ENCODE measurements around the gene EP400. TPM values are rescaled to one million over a fixed set of nuclear protein-coding genes. Genes with fewer than 3 reads are reported as not detected.

Gene EP400
- total and polyA plus RNA-seq, 7 donors, result 8.0 to 24.5 (median 18.4) TPM

GRCh38 chr12:132021031-132021871 is 71.5 kb downstream of the EP400 start:
- 85 to 90% (median 90%) methylated on average over 29 to 30 of the region's 30 CpGs for WGBS, 3 donors
- Histone ChIP-seq H3K9me3 (no peaks in the 10 kb centered on the region), H3K36me3 (ENCODE audit: insufficient read depth in 1 of 2, low read depth in 1 of 2) (peaks cover 0 to 94% of the 10 kb centered on the region in 2 donors), H3K4me3 (no peak overlapping the region), H3K27ac (no peak overlapping the region), H3K4me1 (peaks cover 5% of the 10 kb centered on the region), H3K27me3 (ENCODE audit: insufficient read depth in 3 of 3, low read length in 2 of 3) (no peaks in the 10 kb centered on the region)
- no peak for TF ChIP-seq CTCF (IDR thresholded peaks at IDR 0.05)
- no peak for DNase-seq
- intact Hi-C loops (cut with DNase I), result no loop called here
- peak in 2 of 4 donors; percentile 20 to 34 for ATAC-seq

- H3K27ac ChIP-seq, result no peak overlapping the region
- no peak for TF ChIP-seq CTCF (IDR thresholded peaks at IDR 0.05)
- ATAC-seq (no peak), DNase-seq (no peak)
- intact Hi-C loops (cut with DNase I), result no loop called here
- H3K36me3 ChIP-seq (ENCODE audit: insufficient read depth in 1 of 2, low read depth in 1 of 2), result peaks cover 4 to 95% of the 10 kb centered on the region in 2 donors
- H3K9me3 ChIP-seq, result no peaks in the 10 kb centered on the region
- 91 to 98% (median 93%) methylated on average over 2 of the region's 2 CpGs for WGBS, 3 donors
- no peak overlapping the region for H3K4me3 ChIP-seq
- no peaks in the 10 kb centered on the region for H3K27me3 ChIP-seq (ENCODE audit: insufficient read depth in 3 of 3, low read length in 2 of 3)
- H3K4me1 ChIP-seq, result peaks cover 5% of the 10 kb centered on the region
These were observed 72.2 kb downstream of the EP400 start for GRCh38 chr12:132021965-132022364.

GRCh38 chr12:132023658-132024057 is 73.9 kb downstream of the EP400 start:
- H3K27ac ChIP-seq, result no peak overlapping the region
- peaks cover 5% of the 10 kb centered on the region for H3K4me1 ChIP-seq
- DNase-seq (no peak), ATAC-seq (peak; percentile 53 to 78 (median 73))
- no peak for TF ChIP-seq CTCF (IDR thresholded peaks at IDR 0.05)
- H3K9me3 ChIP-seq, result no peaks in the 10 kb centered on the region
- no peak overlapping the region for H3K4me3 ChIP-seq
- H3K27me3 ChIP-seq (ENCODE audit: insufficient read depth in 3 of 3, low read length in 2 of 3), result no peaks in the 10 kb centered on the region
- H3K36me3 ChIP-seq (ENCODE audit: insufficient read depth in 1 of 2, low read depth in 1 of 2), result peaks cover 5 to 95% of the 10 kb centered on the region in 2 donors
- intact Hi-C loops (cut with DNase I), result no loop called here
- WGBS, 3 donors, result 52 to 79% (median 69%) methylated on average over 11 of the region's 11 CpGs

GRCh38 chr12:132024758-132025157 is 75.0 kb downstream of the EP400 start:
- H3K36me3 ChIP-seq (ENCODE audit: insufficient read depth in 1 of 2, low read depth in 1 of 2), result peaks cover 5 to 95% of the 10 kb centered on the region in 2 donors
- no peak overlapping the region for H3K27ac ChIP-seq
- no peaks in the 10 kb centered on the region for H3K9me3 ChIP-seq
- DNase-seq, result no peak
- H3K27me3 ChIP-seq (ENCODE audit: insufficient read depth in 3 of 3, low read length in 2 of 3), result no peaks in the 10 kb centered on the region
- intact Hi-C loops (cut with DNase I), result no loop called here
- WGBS, 3 donors, result 87 to 91% (median 90%) methylated on average over 11 of the region's 11 CpGs
- H3K4me1 ChIP-seq, result peaks cover 5% of the 10 kb centered on the region
- no peak for ATAC-seq
- no peak for TF ChIP-seq CTCF (IDR thresholded peaks at IDR 0.05)
- no peak overlapping the region for H3K4me3 ChIP-seq
